ENCODE measurements around the gene EPB41L5.

GRCh38 chr2:120192280-120192679 lies 179.4 kb downstream of the EPB41L5 start:
- no peak for TF ChIP-seq CTCF (IDR thresholded peaks at IDR 0.05)
- TF ChIP-seq POLR2A (IDR thresholded peaks at IDR 0.05) = no peak

All from ovary (tissue), 3 donors.